GM19452 (cell line): ENCODE data around the gene CENPQ.
"Not testable (repeated sequence)": the region's sequence is repeated elsewhere in the genome, so short reads cannot be mapped to it uniquely, and the experiment has no call there.

Experiments used
- ATAC-seq: cut with Tn5 transposase; IDR thresholded peaks from one replicate; pipeline ENCODE4 v1.9.1; 2021; ENCODE audit not compliant: unreplicated experiment

Gene CENPQ, protein sequence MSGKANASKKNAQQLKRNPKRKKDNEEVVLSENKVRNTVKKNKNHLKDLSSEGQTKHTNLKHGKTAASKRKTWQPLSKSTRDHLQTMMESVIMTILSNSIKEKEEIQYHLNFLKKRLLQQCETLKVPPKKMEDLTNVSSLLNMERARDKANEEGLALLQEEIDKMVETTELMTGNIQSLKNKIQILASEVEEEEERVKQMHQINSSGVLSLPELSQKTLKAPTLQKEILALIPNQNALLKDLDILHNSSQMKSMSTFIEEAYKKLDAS

DNA sequence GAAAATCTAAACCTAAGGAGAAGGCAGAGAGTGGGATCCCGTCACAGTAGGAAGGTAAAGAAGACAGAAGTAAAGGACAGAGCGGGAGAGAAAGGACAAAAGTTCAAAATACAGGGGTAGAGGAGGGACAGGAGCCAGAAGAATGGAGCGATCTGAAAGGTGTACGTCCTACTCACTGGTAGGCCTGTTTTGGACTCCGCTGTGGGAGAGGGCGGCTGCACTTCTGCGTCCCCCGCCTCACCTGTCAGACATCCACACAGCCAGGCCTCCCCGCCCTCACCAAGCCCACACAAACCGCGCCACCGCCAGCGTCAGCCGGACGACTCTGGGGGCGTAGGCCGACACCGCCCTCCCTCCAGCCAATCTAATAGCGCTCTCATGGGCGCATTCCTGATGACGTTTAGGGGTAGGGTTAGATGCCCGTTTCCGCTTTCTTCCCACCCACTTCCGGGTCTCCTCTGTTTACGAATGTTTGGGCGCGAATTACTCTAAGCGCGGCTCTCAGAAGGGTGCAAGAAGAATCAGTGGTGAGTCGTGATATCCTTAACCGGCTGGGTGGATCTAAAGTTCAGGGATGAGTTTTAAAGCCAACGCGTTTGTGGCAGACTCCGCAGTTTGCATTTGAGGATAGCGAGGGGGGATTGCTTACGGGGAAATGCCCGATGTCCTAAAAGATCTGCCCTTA is at the start of gene CENPQ, which contains the start of gene MMUT:
CENPQ (plus strand) TSS at position 444 of the 685 bp plus-strand sequence. CDS start 6,807 bp downstream, outside the sequence.
MMUT (minus strand) TSS at position 327 of the 685 bp plus-strand sequence. CDS start 3,787 bp downstream, outside the sequence.
- peak; percentile 99 for ATAC-seq

DNA sequence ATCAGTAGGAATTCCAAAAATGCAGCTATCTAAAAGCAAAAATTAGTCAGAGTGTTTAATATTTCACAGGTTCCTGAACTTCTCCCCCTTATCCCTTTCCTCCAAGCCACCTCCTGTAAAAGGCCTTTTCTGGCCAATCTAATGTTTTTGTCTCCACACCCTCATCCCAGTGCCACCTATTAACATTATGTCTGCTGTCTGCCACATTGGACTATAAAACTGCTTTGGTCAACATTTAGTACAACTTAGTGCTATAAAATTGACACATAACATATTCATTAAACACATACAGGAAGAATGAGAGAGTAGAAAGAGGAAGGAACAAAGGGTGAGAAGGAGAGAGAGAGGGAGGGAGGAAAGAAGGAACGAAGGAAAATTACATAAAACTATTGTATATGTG is 47.8 kb upstream of the CENPQ start:
- ATAC-seq, result no peak

DNA sequence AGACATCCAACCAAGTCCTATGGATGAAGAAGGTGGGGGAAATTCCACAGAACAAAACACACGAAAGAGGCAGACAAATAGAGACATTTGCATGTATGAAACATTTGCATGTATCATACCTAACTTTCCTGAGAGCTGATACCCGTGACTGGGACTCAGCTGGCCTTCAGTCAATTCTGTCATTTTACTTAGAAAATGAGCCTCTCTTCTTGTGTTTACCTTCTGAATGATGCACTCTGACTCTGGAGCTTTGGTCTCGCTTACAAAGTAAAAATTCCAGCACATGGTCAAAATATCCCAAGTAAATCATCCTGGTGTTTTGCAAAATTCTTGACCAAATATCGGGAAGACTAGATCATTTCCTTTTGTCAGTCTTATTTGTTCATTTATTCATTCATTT is 47.0 kb upstream of the CENPQ start:
- ATAC-seq, result no peak

DNA sequence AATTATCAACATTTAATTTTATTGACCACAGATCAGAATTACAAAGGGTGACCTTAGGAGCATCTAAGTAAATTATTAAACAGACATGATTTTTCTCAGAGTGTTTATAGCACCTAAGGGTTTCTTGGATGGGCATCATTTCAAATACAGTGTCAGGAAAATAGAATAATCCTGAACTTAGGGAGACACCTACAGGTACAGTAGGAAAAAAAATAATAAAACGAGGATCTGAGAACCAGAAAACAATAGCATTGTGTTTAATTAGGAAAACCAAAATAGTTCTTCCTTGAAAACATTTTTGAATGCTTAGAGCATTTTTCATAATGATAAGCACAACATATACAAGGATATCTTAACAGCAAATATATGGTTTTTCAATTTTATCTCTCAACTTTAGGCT is 39.4 kb upstream of the CENPQ start:
- ATAC-seq, result no peak

DNA sequence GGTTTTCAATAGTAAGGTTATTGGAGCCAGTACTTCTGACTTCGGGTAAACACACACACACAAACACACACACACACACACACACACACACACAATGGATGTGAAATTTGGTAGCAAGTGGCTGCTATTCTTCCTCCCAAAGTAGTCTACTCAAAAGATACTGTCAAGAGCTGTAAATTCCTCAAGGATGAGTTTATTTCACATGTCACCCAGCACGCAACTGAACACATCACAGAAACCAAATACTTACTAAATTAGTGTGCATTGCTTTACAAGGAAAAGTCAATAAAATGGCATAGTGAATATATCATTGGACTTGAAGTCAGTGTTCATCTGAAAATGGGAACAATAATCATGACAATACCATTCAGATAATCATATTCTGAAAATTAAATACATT is 33.0 kb upstream of the CENPQ start:
- ATAC-seq, result no peak

DNA sequence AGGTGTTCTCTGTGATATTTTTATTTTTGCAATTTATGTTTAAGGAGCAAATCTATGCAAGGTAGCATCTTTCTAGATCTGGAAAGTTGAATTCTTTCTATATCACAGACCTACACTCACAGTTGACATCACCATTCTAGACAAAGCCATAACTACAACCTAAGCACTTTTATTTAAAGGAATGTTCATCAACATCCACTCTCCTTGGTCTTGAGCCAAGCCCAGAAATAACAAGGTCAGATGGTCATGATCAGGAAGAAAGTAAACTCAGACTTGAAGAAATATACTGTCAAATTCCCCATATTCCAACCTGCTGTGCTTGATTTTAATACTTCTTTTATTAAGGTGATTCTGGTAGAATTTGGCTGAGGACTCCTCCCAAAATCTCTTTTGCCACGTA is 32.3 kb upstream of the CENPQ start:
- ATAC-seq, result no peak

DNA sequence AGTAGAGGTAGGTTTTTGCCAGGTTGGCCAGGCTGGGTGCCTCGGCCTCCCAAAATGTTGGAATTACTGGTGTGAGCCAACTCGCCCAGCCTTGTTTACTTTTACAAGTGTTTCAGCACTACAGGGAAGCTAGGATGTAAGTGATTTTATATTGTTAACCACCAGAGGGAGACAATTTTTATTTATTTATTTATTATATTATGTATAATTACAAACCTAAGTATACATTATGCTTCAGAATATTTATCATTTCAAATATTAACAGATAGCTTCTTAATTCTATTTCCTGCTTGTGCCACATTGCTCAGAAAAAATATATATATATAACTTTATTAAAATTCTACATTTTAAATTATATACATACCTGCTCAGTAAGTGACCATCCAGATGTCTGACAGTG is 9.9 kb upstream of the CENPQ start:
- no peak for ATAC-seq

DNA sequence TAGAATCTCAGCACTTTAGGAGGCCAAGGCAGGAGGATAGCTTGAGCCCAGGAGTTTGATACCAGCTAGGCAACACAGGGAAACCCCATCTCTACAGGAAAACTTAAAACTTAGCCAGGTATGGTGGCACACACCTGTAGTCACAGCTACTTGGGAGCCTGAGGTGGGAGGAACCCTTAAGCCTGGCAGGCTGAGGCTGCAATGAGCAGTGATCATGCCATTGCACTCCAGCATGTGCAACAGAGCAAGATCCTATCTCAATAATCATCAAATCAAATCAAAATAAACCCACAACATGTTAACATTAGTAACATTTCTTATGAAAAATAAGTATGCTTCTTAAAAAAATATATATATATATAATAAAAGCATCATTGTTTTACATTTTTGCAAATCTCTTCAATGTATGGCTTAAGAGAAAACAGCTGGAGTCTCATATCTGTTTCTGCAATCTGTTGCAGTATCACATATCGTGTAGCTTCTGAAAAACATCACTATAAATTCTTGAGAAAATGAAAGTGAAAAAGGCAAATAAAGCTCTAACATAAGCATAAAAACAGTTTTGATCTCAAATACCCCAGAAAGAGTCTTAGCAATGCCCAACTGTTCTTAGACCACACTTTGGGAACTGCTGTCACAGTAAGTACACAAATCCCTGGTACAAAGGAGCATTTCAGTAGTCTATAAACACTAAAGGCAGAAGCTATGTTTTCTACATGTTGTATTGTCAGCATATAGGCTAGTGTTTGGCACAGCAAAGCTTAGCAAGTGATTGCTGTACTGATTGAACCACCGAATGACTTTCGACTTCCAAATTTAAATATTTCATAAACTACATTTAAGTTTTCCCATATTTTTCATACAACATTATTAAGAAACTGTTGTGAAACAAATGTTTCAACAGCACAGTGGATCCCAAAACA is 8.1 kb upstream of the CENPQ start:
- ATAC-seq, result no peak

DNA sequence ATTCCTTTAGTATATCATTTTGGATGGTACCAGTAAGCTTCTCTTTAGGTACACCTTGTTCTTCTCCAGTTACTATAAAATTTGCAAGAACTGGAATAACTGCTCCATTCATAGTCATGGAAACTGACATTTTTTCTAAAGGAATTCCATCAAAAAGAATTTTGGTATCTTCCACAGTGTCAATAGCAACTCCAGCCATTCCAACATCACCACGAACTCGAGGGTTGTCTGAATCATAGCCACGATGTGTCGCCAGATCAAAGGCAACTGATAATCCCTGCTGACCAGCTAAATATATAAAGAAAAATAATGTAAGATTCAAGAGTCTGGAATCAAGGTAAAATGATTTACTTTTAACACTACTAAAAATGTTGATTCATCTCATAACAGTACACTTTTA is 5.4 kb upstream of the CENPQ start:
- ATAC-seq, result no peak

DNA sequence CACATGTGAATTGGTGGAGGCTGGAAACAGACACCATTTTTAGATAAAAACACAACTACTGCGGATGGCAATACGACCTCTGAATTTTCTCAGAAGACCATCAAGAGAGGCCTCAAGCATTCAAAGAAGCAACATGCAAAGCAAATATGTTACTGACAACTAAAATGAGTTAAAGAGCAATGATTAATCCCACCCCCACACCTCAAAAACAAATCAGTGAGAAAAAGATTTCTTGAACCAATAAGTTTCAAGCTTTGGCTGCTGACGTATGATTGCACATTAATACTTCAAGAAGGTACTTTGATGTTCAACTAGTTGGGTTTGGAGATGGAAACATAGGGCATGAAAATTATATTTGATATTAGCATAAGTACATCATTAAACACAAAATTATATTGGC is 1.1 kb upstream of the CENPQ start:
- no peak for ATAC-seq

DNA sequence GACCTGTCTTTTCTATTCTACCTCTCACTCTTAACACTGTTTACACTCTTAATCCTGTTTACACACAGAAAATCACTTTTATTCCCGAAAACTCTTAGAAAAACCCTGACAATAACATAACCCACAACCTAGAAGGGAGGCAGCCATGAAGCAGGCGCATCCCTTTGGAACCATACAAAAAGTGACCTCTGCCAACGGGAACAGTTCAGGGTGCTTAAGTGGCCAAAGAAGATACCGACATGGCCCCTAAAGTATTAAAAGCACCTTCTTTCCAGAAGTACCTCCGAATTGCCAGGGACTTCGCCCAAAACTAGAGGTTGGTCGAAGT is 607 bp upstream of the CENPQ start:
- peak; percentile 1 for ATAC-seq

DNA sequence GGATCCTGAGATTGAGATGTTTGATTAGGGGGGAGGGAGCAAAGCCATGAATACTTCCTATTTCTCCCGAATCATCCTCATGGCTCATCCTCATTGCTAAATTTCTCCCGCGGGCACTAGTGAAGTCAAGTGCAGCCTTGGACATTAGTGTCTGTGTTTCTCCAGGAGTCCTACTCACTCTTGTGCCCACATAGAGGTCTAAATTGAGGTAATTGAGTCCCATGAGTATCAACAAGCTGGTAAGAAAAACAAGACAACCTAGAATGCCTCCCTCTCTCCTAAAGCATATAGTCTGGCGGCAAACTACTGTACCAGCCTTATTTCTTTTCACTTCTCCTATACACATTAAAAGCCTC is 420 bp downstream of the CENPQ start:
- ATAC-seq, result peak; percentile 0

DNA sequence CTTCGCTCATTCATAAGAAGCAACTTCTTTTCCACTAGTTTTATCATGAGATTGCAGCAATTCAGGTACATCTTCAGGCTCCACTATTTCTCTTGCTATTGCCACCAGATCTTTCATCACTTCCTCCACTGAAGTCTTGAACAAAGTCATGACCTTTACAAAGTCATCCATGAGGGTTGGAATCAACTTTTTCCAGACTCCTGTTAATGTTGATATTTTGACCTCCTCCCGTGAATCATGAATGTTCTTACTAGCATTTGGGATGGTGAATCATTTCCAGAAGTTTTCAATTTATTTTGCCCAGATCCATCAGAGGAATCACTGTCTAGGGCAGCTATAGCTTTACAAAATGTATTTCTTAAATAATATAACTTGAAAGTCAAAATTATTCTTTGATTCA is 1.5 kb downstream of the CENPQ start:
- no peak for ATAC-seq

DNA sequence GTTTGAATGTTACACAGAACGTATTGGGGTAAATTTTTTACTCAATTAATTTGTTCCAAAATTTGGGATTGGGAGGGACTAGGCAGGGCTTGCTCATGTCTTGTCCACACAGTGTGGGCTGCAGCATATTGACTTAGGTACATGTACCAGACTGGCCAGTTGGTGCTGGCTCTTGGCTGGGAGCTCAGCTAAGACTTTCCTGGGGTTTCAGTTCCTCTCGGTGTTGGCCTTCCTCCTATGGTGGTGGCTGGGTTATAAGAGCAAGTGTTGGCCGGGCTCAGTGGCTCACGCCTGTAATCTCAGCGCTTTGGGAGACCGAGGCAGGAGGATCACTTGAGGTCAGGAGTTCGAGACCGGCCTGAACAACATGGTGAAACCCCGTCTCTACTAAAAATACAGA is 4.9 kb downstream of the CENPQ start:
- ATAC-seq, result no peak

DNA sequence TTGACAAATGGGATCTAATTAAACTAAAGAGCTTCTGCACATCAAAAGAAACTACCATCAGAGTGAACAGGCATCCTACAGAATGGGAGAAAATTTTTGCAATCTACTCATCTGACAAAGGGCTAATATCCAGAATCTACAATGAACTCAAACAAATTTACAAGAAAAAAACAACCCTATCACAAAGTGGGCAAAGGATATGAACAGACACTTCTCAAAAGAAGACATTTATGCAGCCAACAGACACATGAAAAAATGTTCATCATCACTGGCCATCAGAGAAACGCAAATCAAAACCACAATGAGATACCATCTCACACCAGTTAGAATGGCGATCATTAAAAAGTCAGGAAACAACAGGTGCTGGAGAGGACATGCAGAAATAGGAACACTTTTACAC is 13.4 kb downstream of the CENPQ start:
- not testable (repeated sequence) for ATAC-seq

DNA sequence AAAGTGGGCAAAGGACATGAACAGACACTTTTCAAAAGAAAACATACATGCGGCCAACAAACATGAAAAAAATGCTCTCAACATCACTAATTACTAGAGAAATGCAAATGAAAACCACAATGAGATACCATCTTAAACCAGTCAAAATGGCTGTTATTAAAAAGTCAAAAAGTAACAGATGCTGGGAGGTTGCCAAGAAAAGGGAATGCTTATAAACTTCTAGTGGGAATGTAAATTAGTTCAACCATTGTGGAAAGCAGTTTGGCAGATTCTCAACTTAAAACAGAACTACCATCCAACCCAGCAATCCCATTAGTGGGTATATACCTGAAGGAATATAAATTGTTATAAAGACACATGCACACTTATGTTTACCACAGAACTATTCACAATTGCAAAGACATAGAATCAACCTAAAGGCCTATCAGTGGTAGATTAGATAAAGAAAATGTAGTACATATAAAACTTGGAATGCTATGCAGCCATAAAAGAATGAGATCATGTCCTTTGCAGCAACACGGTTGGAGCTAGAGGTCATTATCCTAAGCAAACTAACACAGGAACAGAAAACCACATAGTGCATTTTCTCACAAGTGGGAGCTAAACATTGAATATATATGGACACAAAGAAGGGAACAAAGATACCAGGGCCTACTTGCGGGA is 16.3 kb downstream of the CENPQ start:
- ATAC-seq, result no peak

DNA sequence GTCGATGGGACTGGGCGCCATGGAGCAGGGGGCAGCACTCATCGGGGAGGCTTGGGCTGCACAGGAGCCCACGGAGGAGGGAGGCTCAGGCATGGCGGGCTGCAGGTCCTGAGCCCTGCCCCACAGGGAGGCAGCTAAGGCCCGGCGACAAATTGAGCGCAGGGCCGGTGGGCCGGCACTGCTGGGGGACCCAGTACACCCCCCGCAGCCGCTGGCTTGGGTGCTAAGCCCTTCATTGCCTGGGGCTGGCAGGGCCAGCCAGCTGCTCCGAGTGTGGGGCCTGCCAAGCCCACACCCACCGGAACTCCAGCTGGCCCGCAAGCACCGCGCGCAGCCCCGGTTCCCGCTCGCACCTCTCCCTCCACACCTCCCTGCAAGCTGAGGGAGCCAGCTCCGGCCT is 18.7 kb downstream of the CENPQ start:
- not testable (repeated sequence) for ATAC-seq

DNA sequence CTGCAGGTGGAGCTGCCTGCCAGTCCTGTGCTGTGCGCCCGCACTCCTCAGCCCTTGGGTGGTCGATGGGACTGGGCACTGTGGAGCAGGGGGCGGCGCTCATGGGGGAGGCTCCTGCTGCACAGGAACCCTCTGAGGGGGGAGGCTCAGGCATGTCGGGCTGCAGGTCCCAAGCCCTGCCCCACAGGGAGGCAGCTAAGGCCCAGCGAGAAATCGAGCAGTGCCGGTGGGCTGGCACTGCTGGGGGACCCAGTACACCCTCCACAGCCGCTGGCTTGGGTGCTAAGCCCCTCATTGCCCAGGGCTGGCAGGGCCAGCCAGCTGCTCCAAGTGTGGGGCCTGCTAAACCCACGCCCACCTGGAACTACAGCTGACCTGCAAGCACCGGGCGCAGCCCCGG is 20.2 kb downstream of the CENPQ start:
- ATAC-seq, result not testable (repeated sequence)

DNA sequence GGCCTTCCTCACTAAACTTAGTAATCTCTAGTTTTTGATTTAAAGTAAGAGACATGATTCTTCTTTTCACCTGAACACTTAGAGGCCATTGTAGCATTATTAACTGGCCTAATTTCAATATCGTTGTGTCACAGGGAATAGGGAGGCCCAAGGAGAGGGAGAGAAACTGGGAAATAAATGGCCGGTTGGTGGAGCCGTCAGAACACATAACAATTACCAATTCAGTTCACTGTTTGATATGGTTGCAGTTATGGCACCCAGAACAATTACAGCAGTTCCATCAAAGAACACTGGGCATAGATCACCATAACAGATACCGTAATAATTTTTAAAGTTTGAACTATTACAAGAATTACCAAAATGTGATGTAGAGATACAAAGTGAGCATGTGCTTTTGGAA is 27.5 kb downstream of the CENPQ start:
- no peak for ATAC-seq

DNA sequence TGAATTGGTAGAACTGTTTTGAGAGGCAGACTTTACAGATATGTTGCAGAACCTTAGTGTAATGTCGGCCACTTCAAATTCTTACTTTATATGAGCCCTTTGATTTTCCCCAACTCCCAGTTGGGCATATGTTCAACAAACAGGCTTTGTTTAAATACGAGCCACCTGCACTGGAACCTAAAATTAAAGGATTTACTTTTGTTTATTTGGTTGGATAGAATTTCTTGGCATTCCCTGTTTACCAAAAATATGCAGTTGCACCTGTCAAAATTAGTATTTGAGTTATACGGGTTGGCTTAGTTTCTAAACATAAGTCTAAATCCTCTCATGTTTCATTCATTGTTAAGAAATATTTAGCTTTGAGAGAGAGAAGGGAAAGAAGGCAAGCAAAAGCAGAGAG is 34.1 kb downstream of the CENPQ start:
- ATAC-seq, result no peak

DNA sequence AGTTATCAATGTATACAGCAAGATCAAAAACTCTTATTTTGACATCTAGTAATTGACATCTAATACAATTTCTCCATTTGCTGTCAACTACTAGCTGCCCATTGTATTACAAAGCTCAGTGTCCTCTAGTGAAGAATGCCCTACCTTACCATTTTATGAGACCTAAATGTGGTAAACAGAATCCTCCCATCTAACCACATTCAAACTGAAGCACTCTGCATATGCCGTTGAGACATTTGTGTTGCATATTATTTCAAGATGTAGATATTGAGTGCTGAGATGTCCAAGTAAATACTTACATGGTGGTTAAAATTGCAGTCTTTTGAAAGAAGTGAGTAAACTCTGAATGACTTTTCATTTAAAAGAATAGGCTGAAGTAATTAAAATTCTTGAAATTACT is 36.0 kb downstream of the CENPQ start:
- ATAC-seq, result no peak
